ENCODE data around the gene DDHD1.

The DDHD1 gene

GRCh38 chr14:53027562-53027961 is 125.6 kb downstream of the DDHD1 start:
- no peak for DNase-seq

- no peak for DNase-seq
Measured at GRCh38 chr14:53027041-53027440, 126.1 kb downstream of the DDHD1 start.

DNA sequence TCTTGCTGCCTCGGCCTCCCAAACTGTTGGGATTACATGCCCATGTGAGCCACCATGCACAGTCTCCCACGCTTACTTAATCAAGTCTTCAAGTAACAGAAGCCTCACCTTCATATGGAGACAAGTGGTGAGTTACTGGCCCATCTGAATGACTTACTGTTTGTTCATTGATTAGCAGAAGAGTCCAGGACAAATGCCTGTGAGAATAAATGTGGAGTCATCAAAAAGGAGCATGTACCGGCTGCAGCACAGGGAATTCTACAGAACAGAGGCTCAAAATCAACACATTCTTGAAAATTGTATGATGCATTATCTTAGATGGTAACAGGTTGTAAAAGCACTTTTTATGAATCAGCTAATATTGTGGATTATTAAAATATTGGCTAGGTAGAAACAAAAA is 129.8 kb downstream of the DDHD1 start:
- no peak for DNase-seq

GRCh38 chr14:53022593-53022992 is 130.5 kb downstream of the DDHD1 start:
- DNase-seq, result no peak

GRCh38 chr14:53020193-53020932 is 132.8 kb downstream of the DDHD1 start:
- DNase-seq, result no peak

- DNase-seq, result no peak
Measured at GRCh38 chr14:53019406-53019805, 133.7 kb downstream of the DDHD1 start.

GRCh38 chr14:53017837-53018236 is 135.3 kb downstream of the DDHD1 start:
- no peak for DNase-seq

DNA sequence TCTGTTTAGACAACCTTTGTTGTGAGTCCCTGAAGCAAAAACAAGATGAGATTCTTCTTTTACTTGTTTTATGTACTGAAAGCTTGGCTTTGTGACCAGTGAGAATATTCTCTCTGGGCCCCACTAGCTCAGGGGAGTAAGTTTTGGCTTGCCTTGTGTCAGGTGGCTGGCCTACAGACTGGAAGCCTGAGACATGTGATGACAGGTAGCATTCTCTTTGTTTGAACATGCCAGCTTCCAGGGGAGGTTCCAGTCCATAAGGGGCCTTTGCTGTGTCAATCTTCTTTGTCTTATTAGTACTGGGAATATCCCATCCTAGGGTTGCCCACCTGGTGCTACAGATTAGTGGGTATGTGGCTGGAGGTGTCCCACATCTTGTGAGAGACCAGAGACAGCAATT is 136.2 kb downstream of the DDHD1 start:
- DNase-seq, result no peak

- DNase-seq, result no peak
Measured at GRCh38 chr14:53016491-53016890, 136.6 kb downstream of the DDHD1 start.

DNA sequence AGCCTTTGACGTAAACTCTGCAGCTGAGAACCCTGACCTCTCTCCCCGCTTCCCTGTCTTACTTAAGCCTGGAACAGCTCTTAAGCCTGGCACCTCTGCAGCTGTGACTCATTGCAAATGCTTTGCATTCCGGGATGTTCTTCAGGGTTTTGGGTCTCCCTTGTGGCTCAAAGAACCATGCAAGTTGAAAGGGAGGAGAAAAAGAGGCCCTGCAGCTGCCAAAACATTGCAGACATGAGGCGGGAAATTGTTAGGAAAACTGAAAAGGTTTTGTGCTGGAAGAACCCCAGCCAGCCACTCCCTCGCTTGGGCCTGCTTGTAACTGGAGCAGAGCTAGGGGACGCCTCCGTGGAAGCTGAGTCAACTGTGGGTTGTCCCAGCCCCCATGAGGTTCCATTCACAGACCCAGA is 142.1 kb downstream of the DDHD1 start:
- no peak for DNase-seq

GRCh38 chr14:53010193-53011040 is 142.7 kb downstream of the DDHD1 start:
- no peak for DNase-seq

DNA sequence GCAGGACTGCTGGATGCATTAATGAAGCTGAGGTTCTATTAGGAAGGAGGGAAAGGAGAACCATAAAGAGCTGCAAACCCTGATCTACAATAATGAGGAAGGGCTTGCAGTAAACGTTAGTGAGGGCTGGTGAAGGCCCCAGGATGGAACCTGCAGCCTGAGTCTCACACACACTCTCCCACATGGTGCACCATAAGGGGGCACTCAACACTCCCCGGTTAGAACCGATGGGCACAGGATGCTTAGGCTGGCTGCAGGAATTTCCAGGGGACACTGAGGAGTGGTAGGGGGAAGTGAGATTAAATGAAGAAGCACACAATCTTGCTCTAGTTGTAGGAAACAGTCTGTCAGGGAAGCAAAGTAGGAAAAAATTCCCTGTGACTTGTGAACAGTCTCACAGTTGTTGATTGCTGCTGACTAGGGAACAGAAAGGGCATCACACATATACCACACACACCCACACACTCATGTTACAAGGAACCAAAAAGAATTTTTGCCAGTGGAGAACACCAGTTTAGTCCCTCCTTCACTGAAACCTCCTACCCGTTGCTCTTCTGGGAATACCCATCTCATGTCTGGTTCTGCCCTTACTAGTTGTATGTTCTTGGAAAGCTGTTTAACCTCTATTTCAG is 146.1 kb downstream of the DDHD1 start:
- no peak for DNase-seq

DNA sequence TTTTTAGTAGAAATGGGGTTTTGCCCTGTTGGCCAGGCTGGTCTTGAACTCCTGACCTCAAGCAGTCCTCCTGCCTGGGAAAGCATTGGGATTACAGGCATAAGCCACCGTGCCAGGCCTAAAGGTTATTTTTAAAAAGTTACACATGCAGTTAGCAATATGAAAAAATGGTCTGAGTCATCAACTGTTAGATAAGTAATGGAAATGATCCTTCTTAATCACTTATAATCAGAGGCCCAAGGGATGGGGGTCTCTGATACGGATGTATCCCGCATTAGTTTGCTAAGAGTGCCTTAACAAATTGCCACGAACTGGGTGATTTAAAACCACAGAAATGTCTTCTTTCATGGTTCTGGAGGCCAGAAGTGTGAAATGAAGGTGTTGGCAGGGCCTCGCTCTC is 148.1 kb downstream of the DDHD1 start:
- DNase-seq, result no peak

DNA sequence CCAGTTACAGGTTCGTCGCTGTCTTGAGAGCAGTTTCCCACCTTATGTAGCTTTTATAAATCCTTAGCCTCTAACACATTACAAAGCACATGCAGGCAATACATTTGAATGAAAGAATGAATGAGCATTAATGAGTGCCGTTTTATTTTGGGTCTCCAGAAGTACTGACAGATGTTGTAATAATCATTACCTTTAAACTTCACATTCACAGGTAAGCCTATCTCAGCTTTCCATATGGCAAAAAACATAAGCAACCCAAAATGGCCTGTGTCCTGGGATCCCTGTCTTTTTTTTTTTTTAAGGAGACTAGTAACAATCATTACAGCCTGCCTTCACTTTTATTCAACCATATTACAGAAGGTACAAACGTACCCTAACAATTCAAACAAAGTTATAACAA is 149.3 kb downstream of the DDHD1 start:
- no peak for DNase-seq

- DNase-seq, result no peak
Measured at GRCh38 chr14:53002576-53002975, 150.5 kb downstream of the DDHD1 start.

- DNase-seq, result no peak
Measured at GRCh38 chr14:53001787-53002378, 151.2 kb downstream of the DDHD1 start.

DNA sequence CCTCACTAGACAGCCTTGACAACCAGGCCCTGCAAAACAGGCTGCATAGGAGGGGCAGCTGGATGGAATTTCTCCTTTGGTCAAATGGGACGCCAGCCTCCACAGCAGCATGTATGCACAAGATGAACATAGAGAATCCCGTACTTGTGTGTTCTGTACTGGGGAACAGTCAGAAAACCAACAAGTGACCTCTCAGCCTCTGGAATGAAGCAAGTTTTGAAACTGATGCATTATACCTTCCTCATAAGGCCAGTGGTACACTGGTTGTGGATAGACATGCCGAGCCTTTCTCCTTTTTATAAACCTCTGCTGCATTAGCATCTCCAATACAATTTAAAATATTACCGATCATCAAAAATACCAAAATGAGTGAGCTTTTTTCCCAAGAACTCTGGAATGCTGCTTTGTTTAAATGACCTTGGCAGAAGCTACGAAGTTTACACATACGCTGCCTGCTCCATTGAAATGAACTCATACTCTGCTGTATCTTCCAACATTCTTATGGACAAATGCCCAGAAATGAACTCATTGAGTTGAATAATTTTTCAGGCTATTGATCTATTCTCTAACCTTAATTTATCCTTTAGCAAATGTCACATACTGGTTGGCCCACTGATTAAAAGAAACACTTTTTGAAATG is 154.6 kb downstream of the DDHD1 start:
- no peak for DNase-seq

GRCh38 chr14:52996493-52996892 is 156.6 kb downstream of the DDHD1 start:
- DNase-seq, result no peak

DNA sequence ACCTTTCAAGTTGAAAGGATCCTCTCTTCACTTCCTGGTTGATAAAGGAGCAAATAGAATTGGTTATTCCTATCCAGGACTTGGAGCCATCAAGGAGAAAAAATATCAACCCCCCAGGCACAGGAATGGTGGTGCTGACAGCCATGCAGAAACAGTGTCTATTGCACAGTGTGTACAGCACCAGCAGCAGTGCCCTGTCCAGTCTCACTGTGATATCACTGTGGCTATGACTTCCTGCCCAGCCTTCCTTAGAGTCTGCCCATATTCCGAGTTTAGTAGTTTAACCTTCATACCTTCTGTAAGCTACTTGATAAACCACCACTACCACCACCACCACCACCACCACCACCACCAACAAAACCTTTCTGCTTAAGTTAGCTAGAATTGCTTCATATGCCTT is 157.1 kb downstream of the DDHD1 start:
- no peak for DNase-seq

DNA sequence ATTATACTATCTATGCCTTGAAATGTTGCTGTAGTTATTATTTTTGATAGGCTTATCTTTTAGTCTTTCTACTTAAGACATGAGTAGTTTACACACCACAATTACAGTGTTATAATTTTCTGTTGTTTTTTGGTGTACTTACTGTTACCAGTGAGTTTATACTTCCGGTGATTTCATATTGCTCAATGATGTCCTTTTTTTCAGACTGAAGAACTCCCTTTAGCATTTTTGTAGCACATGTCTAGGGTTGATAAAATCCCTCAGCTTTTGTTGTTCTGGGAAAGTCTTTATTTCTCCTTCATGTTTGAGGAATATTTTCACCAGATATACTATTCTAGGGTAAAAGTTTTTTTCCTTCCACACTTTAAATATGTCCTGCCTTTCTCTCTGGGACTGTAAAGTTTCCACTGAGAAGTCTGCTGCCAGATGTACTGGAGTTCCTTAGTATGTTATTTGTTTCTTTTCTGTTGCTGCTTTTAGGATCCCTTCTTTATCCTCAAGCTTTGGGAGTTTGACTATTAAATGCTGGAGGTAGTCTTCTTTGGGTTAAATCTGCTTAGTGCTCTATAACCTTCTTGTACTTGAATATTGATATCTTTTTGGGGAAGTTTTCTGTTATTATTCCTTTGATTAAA is 160.8 kb downstream of the DDHD1 start:
- no peak for DNase-seq

DNA sequence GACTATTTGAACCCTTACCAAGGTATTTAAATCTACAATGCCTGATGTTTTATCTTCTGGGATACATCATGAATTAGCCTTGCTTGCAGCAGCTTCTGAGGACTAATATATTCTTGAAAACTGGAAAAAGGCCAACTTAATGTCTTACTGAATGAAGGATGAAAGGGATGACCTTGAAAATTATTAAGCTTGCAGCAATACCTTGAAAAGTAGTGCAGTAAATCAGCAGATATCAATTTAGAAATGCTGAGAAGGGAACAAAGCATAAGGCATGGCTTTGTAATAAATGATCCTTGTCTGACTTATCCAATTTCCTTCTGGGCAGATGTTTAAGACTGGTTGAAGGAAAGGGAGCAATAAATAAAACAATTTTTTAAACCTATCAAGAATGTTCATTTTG is 165.0 kb downstream of the DDHD1 start:
- no peak for DNase-seq

DNA sequence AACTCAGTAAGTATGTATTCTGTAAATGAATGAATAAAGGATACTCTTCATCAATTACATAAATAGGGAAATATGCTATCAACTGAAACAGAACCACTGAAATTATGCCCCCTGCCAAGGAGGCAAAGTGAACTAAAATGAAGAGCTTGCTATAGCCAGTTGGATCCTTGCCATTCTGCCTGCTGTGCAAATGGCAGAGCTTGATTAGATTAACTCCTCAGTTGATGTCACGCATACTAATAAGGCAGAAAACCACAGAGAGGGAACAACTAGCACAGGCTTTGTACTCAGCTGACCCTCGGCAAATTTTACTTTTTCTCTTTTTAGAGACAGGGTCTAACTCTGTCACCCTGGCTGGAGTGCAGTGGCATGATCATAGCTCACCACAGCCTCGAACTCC is 165.6 kb downstream of the DDHD1 start:
- no peak for DNase-seq

DNA sequence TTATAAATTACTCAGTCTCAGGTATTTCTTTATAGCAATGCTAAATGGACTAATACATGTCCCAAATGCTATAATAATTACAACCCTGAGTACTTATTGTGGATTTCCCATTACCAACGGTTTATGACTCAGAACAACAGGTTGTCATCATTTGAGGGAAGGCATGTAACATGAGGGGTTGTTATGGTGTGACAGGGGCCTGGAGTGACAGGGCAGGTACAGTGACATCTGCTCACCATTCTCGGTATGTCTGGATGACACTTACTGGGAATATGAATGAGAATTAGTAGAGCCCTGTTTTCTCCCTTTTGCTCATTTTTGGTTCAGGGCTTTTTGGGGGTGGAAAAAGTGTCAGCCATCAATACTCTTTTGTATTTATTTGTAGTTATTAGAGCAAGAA is 166.1 kb downstream of the DDHD1 start:
- DNase-seq, result no peak

Data from activated CD4-positive, alpha-beta T cell treated with anti-CD3 and anti-CD28 coated beads, Interleukin-2, Interleukin-6, amounts not matched to agents 100 ng/mL and 50 ng/mL, durations not matched to agents 16 hours and 8 hours (primary cell).